Lower leg skin (tissue), 3 donors: Measurements from ENCODE around the gene ANKRD6.

Experiments used
- POLR2A ChIP-seq, 2 donors: fragments of 450-650 bp; IDR thresholded peaks; one replicate each; pipeline ENCODE4 v1.6.1; 2016 to 2017; ENCODE audit warnings: antibody characterized with exemption in 2 of 2, mild to moderate bottlenecking in 1 of 2, moderate library complexity in 1 of 2
- TF ChIP-seq, protein P1 (sequence below), 3 donors: fragments of 450-650 bp; IDR thresholded peaks; one replicate each; pipeline ENCODE4 v1.5.1; 2016; ENCODE audit warnings: antibody characterized with exemption in 3 of 3, mild to moderate bottlenecking in 3 of 3, moderate library complexity in 2 of 3

DNA sequence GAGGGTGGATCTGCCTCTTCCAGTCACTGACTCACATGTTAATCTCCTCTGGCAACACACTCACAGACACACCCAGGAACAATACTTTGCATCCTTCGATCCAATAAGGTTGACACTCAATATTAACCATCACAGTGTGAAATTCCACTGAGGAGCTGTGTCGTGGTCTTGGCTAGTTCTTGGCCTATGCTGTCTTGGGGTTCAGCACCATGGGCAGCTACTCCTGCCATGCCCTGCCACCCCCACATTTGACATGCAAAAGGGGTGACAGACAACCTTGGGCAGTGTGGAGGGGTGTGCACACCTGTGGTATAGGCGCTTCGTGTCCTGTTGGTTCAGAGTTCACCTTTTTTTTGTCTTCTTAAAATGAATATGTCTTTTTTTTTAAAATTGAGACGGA, 25.8 kb downstream of the ANKRD6 start:
- TF ChIP-seq, protein P1, sequence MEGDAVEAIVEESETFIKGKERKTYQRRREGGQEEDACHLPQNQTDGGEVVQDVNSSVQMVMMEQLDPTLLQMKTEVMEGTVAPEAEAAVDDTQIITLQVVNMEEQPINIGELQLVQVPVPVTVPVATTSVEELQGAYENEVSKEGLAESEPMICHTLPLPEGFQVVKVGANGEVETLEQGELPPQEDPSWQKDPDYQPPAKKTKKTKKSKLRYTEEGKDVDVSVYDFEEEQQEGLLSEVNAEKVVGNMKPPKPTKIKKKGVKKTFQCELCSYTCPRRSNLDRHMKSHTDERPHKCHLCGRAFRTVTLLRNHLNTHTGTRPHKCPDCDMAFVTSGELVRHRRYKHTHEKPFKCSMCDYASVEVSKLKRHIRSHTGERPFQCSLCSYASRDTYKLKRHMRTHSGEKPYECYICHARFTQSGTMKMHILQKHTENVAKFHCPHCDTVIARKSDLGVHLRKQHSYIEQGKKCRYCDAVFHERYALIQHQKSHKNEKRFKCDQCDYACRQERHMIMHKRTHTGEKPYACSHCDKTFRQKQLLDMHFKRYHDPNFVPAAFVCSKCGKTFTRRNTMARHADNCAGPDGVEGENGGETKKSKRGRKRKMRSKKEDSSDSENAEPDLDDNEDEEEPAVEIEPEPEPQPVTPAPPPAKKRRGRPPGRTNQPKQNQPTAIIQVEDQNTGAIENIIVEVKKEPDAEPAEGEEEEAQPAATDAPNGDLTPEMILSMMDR (IDR thresholded peaks at IDR 0.05): no peak
- no peak for TF ChIP-seq POLR2A (IDR thresholded peaks at IDR 0.05)
